Mucosa of descending colon (tissue), 3 donors: ENCODE measurements around the gene DISP1. TPM values are rescaled to one million over a fixed set of nuclear protein-coding genes. Genes with fewer than 3 reads are reported as not detected.

Experiments
- ATAC-seq: fragments of 200-7000 bp; cut with Tn5 transposase; one replicate; pipeline ENCODE4 v1.9.1; 2020; ENCODE audit warnings: mild to moderate bottlenecking, moderate library complexity
- DNase-seq, 3 donors: peaks; one replicate each; pipeline ENCODE4 v3.0.0-alpha.2; 2020
- H3K36me3 ChIP-seq: fragments of 200-600 bp; one replicate; pipeline ENCODE4 v1.8.0; 2021; ENCODE audit warnings: low read depth, mild to moderate bottlenecking
- H3K4me1 ChIP-seq: fragments of 200-600 bp; one replicate; pipeline ENCODE4 v1.8.0; 2021; ENCODE audit warnings: low read depth, mild to moderate bottlenecking
- H3K4me3 ChIP-seq: fragments of 200-600 bp; one replicate; pipeline ENCODE4 v1.8.0; 2021; ENCODE audit warnings: mild to moderate bottlenecking
- H3K9me3 ChIP-seq: fragments of 200-600 bp; one replicate; pipeline ENCODE4 v1.8.0; 2021; ENCODE audit warnings: mild to moderate bottlenecking
- CTCF ChIP-seq: fragments of 200-600 bp; IDR thresholded peaks from one replicate; pipeline ENCODE4 v1.8.0; 2022; ENCODE audit warnings: antibody characterized with exemption, mild to moderate bottlenecking
- intact Hi-C, 2 donors: fragments of 100-400 bp; cut with DNase I in 1 of 2; cut with micrococcal nuclease in 1 of 2; formaldehyde crosslinking; loops; one replicate each; pipeline versions ENCODE4 v1.11.0 to v1.11.1; 2022; cut with DNase I, micrococcal nuclease
- total RNA-seq, 3 donors: library from RNA; stranded (reverse); fragmentation: NEBNext Ultra II Directional in 2 of 3; extraction: Animal tissue kit (Norgen Biotek cat#: 25700) in 2 of 3; gene quantifications; one replicate each; pipeline versions ENCODE4 v1.2.1 to v1.2.4, GENCODE V29; 2021 to 2023
- donor health status: DM: no; HTN: no; CAD: no; lungs with moderate emphysema.
- donor health status: DM: no; HTN: no; CAD: no.
- donor health status: DM: no; HTN: yes; CAD: no.

Gene DISP1
- total RNA-seq, 3 donors from 2014 or later, result 4.7 to 15.8 (median 4.9) TPM

GRCh38 chr1:222788402-222789156, 26.3 kb upstream of the DISP1 start:
- DNase-seq (no peak), ATAC-seq (no peak)
- Histone ChIP-seq H3K4me3 (no peak overlapping the region), H3K9me3 (no peaks in the 10 kb centered on the region), H3K36me3 (no peaks in the 10 kb centered on the region), H3K4me1 (no peaks in the 10 kb centered on the region)
- TF ChIP-seq CTCF, result no peak
- intact Hi-C loops, result no loop called here

- intact Hi-C loops, result loop anchor here (5.0 to 10.0 kb wide), 3 partner anchors 292 to 335 kb away; no protein-coding TSS in a partner anchor
- H3K36me3 ChIP-seq, result no peaks in the 10 kb centered on the region
- TF ChIP-seq CTCF, result no peak
Observed at GRCh38 chr1:222790115-222790514, 24.7 kb upstream of the DISP1 start.

GRCh38 chr1:222790520-222790919, 24.3 kb upstream of the DISP1 start:
- intact Hi-C loops, result loop anchor here (5.0 to 10.0 kb wide), 3 partner anchors 292 to 334 kb away; no protein-coding TSS in a partner anchor

More at GRCh38 chr1:222790115-222790514, 24.7 kb upstream of the DISP1 start:
- Histone ChIP-seq H3K4me3 (no peak overlapping the region), H3K4me1 (no peaks in the 10 kb centered on the region), H3K9me3 (no peaks in the 10 kb centered on the region)
- no peak for DNase-seq
- no peak for ATAC-seq

GRCh38 chr1:222791006-222791710, 23.7 kb upstream of the DISP1 start:
- Histone ChIP-seq H3K4me1 (no peaks in the 10 kb centered on the region), H3K36me3 (no peaks in the 10 kb centered on the region), H3K9me3 (no peaks in the 10 kb centered on the region), H3K4me3 (no peak overlapping the region)
- TF ChIP-seq CTCF, result no peak
- no peak for ATAC-seq
- intact Hi-C loops, result loop anchor here (5.0 to 10.0 kb wide), 3 partner anchors 291 to 334 kb away; no protein-coding TSS in a partner anchor
- DNase-seq, result no peak

More at GRCh38 chr1:222790520-222790919, 24.3 kb upstream of the DISP1 start:
- ATAC-seq, result no peak
- Histone ChIP-seq H3K4me3 (no peak overlapping the region), H3K36me3 (no peaks in the 10 kb centered on the region), H3K4me1 (no peaks in the 10 kb centered on the region), H3K9me3 (no peaks in the 10 kb centered on the region)
- no peak for DNase-seq
- no peak for TF ChIP-seq CTCF

GRCh38 chr1:222792744-222793143, 22.1 kb upstream of the DISP1 start:
- no peak for ATAC-seq
- intact Hi-C loops, result loop anchor here (5.0 to 10.0 kb wide), 3 partner anchors 290 to 332 kb away; no protein-coding TSS in a partner anchor
- Histone ChIP-seq H3K36me3 (no peaks in the 10 kb centered on the region), H3K9me3 (no peaks in the 10 kb centered on the region), H3K4me3 (no peak overlapping the region), H3K4me1 (no peaks in the 10 kb centered on the region)
- DNase-seq, result no peak
- no peak for TF ChIP-seq CTCF
